Osteocyte (in vitro differentiated cells): ENCODE data around the gene CANX. TPM values are rescaled to one million over a fixed set of nuclear protein-coding genes. Genes with fewer than 3 reads are reported as not detected.
"Not testable (repeated sequence)": the region's sequence is repeated elsewhere in the genome, so short reads cannot be mapped to it uniquely, and the experiment has no call there.

ENCODE experiments used
- DNase-seq: peaks from one replicate; pipeline ENCODE4 v3.0.0; 2021; ENCODE audit warnings: mixed read lengths; ENCODE audit not compliant: unreplicated experiment; ENCODE audit errors: extremely low spot score
- H3K27ac Mint-ChIP-seq: one replicate; pipeline ENCODE4 v1.8.0; 2021; ENCODE audit warnings: mild to moderate bottlenecking, mixed read lengths; ENCODE audit not compliant: unreplicated experiment
- H3K27me3 Mint-ChIP-seq: one replicate; pipeline ENCODE4 v1.8.0; 2021; ENCODE audit warnings: mixed read lengths; ENCODE audit not compliant: unreplicated experiment
- H3K36me3 Mint-ChIP-seq: one replicate; pipeline ENCODE4 v1.8.0; 2021; ENCODE audit warnings: mixed read lengths; ENCODE audit not compliant: unreplicated experiment
- H3K4me1 Mint-ChIP-seq: one replicate; pipeline ENCODE4 v1.8.0; 2021; ENCODE audit warnings: mixed read lengths; ENCODE audit not compliant: unreplicated experiment
- H3K4me3 Mint-ChIP-seq: one replicate; pipeline ENCODE4 v1.8.0; 2021; ENCODE audit warnings: mild to moderate bottlenecking, moderate library complexity, mixed read lengths; ENCODE audit not compliant: unreplicated experiment
- H3K9me3 Mint-ChIP-seq: one replicate; pipeline ENCODE4 v1.8.0; 2021; ENCODE audit warnings: mixed read lengths; ENCODE audit not compliant: unreplicated experiment
- CTCF ChIP-seq: fragments of 200-600 bp; sonication (generic); IDR thresholded peaks from 2 replicates; pipeline ENCODE4 v1.5.0; 2021; ENCODE audit warnings: antibody characterized with exemption, mild to moderate bottlenecking, moderate library complexity
- long read RNA-seq: library from polyadenylated mRNA; unstranded; transcript quantifications from one replicate; pipeline ENCODE4 v2.0.0, GENCODE V29; 2021
- total RNA-seq: library from RNA; stranded (reverse); gene quantifications from 2 replicates; pipeline ENCODE4 v1.2.1, GENCODE V29; 2021

CANX gene
- total RNA-seq: 809 and 868 TPM in 2 replicates
- long read RNA-seq, full-length matches to known transcripts: 1,666 of 2,386 reads
- long read RNA-seq, partial matches to known transcripts: 637 of 2,386 reads
- long read RNA-seq, other reads (novel, unspliced or antisense): 83 of 2,386 reads

GRCh38 chr5:179698935-179699615 lies at the start of gene CANX:
Gene CANX (plus strand): TSS chr5:179698967. CDS start chr5:179705682, 6,715 bp downstream.
- Mint-ChIP-seq H3K27me3 (no peaks in the 10 kb centered on the region), H3K4me3 (peak within 1 kb of the TSS; percentile 98), H3K9me3 (no peaks in the 10 kb centered on the region), H3K4me1 (peaks cover 43% of the 10 kb centered on the region), H3K36me3 (peaks cover 15% of the 10 kb centered on the region), H3K27ac (peak within 1 kb of the TSS; percentile 99)
- no peak for TF ChIP-seq CTCF
- DNase-seq: no peak

- H3K36me3 Mint-ChIP-seq, H3K27ac Mint-ChIP-seq, H3K27me3 Mint-ChIP-seq, H3K4me3 Mint-ChIP-seq, H3K4me1 Mint-ChIP-seq, DNase-seq, H3K9me3 Mint-ChIP-seq: not testable (repeated sequence)
These were observed 49.5 kb upstream of the CANX start for GRCh38 chr5:179649166-179649703.

- H3K27me3 Mint-ChIP-seq, H3K27ac Mint-ChIP-seq, H3K4me1 Mint-ChIP-seq, H3K9me3 Mint-ChIP-seq, H3K36me3 Mint-ChIP-seq, H3K4me3 Mint-ChIP-seq, DNase-seq: not testable (repeated sequence)
These were observed 48.5 kb upstream of the CANX start for GRCh38 chr5:179650245-179650644.

- not testable (repeated sequence) for H3K9me3 Mint-ChIP-seq, H3K27ac Mint-ChIP-seq, H3K36me3 Mint-ChIP-seq, H3K27me3 Mint-ChIP-seq, H3K4me3 Mint-ChIP-seq, H3K4me1 Mint-ChIP-seq, DNase-seq
These were observed 45.6 kb upstream of the CANX start for GRCh38 chr5:179653135-179653534.

GRCh38 chr5:179657302-179658178 lies 41.2 kb upstream of the CANX start:
- H3K27ac Mint-ChIP-seq, DNase-seq, H3K36me3 Mint-ChIP-seq, H3K27me3 Mint-ChIP-seq, H3K9me3 Mint-ChIP-seq, H3K4me1 Mint-ChIP-seq: not testable (repeated sequence)
- peak overlapping the region; percentile 76 for H3K4me3 Mint-ChIP-seq

- peak overlapping the region; percentile 76 for H3K27ac Mint-ChIP-seq
- not testable (repeated sequence) for H3K9me3 Mint-ChIP-seq
These were observed 40.4 kb upstream of the CANX start for GRCh38 chr5:179658179-179658856.

GRCh38 chr5:179661647-179662046 lies 37.1 kb upstream of the CANX start:
- not testable (repeated sequence) for H3K4me1 Mint-ChIP-seq, H3K27me3 Mint-ChIP-seq, H3K27ac Mint-ChIP-seq, H3K9me3 Mint-ChIP-seq, H3K36me3 Mint-ChIP-seq, DNase-seq, H3K4me3 Mint-ChIP-seq

More at GRCh38 chr5:179658179-179658856, 40.4 kb upstream of the CANX start:
- H3K27me3 Mint-ChIP-seq, H3K4me1 Mint-ChIP-seq, H3K36me3 Mint-ChIP-seq, DNase-seq: not testable (repeated sequence)
- peak overlapping the region; percentile 76 for H3K4me3 Mint-ChIP-seq
